ENCODE data around the gene SDK1.
"Not testable (repeated sequence)": the region's sequence is repeated elsewhere in the genome, so short reads cannot be mapped to it uniquely, and the experiment has no call there.

SDK1 gene

GRCh38 chr7:4200546-4201094 is 899.6 kb downstream of the SDK1 start:
- DNase-seq = no peak

DNA sequence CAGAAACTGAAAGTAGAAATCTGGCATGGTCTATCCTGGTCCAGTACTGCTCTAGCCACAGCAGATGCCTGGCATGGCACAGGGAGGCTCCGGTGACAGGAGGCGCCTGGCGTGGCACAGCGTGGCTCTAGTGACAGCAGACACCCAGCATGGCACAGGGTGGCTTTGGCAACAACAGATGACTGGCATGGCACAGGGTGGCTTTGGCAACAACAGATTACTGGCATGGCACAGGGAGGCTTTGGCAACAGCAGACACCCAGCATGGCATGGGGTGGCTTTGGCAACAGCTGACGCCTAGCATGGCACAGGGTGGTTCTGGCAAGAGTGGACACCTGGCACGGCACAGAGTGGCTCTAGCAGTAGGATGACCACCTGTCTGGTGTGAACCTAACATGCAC is 900.5 kb downstream of the SDK1 start:
- DNase-seq = no peak

DNA sequence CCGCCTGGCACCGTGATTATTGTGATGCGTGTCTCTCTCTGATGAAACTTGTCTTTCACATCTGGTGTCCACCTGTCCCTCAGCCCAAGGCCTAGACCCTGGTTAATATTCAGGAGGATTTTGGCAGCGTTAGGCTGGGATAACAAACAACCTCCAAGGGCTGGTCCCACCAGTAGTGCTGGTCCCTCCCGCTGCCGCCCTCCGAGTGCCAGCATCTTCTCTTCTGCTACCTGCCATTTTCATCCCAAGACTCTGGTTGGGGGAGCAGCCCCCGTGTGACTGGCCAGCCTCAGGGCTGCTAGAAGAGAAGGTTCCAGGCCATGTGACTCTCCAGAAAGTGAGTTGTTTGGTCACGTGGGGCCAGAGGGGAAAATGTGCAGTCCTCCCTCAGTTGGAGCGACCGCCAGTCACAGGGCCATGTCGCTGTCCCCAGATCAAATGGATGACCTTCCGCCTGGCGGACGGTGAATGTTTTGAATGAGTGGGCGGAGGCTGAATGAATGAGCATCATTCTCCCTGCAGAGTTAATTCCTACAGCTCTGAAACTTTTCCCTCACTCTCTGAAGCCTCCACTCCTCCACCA is 901.2 kb downstream of the SDK1 start:
- DNase-seq = no peak

GRCh38 chr7:4202954-4203353 is 901.9 kb downstream of the SDK1 start:
- no peak for DNase-seq

DNA sequence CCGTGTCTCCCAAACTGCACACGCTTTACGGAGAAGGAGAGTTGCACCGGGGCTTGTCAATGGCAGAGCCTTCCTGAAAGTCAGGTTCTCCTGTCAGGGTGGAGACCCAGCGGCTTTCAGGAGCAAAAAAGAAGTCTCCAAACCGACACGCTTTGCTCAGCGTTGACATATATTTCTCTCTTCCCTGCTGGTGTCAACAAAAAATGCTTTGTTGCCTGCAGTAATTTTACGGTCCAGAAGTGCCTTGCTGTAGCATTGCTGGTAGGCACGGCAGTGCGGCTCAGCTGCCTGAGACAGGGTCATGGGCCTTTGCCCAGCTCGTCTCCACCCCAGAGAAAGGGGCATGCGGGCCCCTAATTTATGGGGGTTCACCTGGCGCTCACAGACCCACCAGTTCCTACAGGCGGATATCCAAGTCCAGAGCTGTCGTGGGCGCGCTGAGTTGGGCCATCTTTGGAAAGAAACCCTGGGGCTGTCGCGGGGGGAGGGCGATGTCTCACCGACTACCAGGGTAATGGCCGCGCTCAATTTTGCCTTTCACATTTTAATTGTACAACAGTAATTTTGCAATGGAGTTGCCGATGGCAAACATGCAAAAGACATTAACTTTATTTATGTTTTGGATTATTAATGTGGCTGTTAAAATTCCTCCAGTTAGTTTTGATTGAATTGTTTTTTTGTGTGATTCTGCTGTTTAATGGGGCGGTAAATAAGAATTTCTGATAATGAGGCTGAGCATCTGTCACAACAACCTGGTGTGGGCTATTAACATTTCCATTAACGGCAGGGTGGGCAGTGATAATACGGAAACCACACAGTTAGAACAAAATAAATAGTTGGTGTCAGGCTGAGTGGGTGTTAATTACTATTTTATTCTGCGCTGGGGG is 902.8 kb downstream of the SDK1 start:
- no peak for DNase-seq

- no peak for DNase-seq
Observed at GRCh38 chr7:4204513-4205165, 903.6 kb downstream of the SDK1 start.

GRCh38 chr7:4205828-4206227 is 904.8 kb downstream of the SDK1 start:
- DNase-seq = no peak

DNA sequence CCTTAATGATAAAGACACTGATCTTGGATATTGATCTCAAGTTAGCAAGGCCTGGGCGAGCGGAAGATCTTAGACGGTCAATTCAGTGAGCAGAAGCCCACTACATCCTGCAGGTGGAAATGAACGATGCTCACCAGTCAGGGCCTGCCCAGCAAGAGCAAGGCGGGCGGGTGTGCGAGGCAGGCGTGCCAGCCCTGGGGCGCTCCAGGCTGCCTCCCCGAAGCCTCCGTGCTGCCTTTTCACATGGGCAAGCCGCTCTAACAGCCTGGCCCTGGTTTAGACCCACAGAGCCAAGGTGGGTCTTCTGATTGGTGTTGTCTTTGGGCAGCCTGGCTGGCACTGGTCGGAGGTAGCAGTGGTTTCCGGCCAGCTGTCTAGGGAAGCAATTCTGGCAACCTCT is 906.0 kb downstream of the SDK1 start:
- DNase-seq = no peak

- DNase-seq = no peak
Observed at GRCh38 chr7:4208086-4208485, 907.0 kb downstream of the SDK1 start.

DNA sequence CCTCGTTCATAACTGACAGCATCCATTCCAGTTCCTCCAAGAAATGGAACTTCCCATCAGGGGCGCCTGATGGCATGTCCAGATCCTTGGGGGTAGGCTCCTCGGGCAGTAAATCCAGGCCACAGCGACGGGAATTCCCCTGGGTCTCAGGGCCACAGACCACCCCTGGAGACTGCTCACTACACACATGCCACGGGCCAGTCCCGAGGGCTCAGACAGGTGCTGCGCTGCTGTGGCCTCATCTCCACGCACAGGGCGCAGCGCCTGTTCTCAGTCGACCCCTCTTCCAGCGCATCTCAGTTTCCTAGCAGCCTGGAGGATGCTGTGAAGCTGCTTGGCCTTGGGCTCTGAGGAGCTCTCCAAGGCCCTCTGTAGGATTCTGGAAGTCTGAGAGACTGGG is 907.5 kb downstream of the SDK1 start:
- DNase-seq = no peak

DNA sequence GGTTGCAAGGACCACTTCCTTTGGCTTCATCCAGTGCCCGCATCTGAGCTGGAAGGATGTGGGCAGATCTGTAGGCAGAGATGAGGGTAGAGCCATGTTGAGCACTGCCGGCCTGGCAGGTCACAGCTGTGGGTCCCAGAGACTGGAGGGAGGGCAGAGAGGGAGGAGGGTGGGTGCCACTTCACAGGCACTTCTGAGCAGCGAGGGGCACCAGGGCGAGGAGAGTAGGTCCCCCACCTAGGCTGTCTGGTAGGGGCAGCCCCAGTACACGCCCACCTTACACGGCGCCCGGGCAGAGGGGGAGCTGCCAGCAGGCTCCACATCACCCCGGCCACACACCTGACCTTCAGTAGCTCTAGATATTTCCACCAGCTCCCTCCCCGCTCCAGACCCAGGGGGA is 908.1 kb downstream of the SDK1 start:
- no peak for DNase-seq

GRCh38 chr7:4209966-4210365 is 908.9 kb downstream of the SDK1 start:
- DNase-seq = no peak

GRCh38 chr7:4210821-4211220 is 909.8 kb downstream of the SDK1 start:
- DNase-seq = no peak

GRCh38 chr7:4211261-4211660 is 910.2 kb downstream of the SDK1 start:
- DNase-seq = no peak

GRCh38 chr7:4212376-4212775 is 911.3 kb downstream of the SDK1 start:
- no peak for DNase-seq

DNA sequence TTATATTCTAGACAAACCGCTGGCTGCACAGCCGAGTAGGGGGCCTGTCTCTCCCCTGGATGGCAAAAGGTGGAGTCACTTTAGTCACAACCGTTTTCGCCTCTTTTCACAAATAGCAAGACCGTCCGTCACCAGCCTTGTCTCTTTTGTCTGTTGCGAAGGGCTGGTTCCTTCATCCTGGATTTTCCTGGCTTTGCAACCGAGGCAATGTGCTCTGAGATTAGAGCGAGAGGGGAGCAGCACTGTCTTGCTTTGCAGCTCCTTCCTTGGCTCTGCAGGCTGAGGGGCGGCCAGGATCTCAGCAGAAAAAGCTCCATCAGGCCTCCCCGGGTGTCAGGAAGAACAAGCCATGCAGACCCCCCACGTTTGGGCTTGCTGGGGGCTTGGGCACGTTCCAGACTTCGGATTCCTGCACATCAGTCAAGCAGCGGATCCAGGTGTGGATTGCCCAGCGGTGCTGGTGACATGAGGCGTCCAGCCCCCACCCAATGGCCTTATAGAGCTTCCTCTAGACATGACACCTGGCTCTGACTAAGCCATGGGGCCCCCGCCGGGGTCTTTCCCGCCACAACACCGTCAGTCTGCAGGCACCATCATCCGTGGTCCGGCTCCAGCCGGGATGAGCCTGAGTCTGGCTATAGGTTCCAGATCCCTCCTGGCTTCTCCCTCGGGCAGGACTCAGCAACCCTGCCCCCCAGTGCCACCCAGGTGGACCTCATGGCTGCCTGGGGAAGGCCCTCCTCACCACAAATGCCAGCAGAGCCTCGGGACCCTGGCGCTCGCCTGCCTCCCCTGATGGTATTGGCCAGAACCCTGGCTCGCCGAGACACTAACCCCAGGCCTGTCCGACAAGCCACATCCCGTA is 913.5 kb downstream of the SDK1 start:
- no peak for DNase-seq

GRCh38 chr7:4215176-4215720 is 914.2 kb downstream of the SDK1 start:
- no peak for DNase-seq

- no peak for DNase-seq
Observed at GRCh38 chr7:4216016-4216415, 915.0 kb downstream of the SDK1 start.

- not testable (repeated sequence) for DNase-seq
Observed at GRCh38 chr7:4217126-4217660, 916.1 kb downstream of the SDK1 start.

DNA sequence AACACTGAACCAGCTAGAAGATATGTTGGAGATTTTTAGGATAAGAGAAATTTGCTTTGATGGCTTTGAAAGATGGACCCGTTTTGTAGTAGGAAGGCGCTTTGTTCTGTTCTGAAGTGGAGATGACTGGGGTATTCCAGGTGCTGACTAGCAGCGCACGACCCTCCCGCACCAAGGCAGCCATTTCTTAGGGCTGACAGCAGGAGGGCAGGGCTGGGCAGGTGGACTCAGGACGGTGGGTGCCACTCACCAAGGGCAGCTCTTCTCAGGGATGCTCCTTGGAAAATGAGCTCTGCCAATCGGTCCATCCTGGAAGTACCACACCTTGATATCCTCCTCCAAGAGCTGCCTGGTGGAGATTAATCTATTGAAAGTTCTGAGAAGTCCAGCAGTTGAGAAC is 917.4 kb downstream of the SDK1 start:
- no peak for DNase-seq

- DNase-seq = no peak
Observed at GRCh38 chr7:4220011-4220410, 919.0 kb downstream of the SDK1 start.

DNA sequence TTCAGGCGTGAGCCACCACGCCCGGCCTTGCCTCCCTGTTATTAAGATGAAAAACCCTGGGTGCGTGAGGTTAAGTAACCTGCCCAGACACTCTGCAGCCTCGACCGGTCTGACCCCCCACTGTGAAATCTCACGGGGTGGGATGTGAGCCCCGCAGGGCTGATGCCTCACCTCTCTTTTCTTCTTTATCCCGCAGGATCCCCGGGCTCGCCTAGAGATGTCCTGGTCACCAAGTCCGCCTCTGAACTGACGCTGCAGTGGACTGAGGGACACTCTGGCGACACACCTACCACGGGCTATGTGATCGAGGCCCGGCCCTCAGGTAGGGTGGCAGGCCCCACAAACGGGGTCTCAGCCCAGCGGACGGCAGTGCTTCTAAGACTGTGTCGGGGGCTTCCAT is 920.0 kb downstream of the SDK1 start:
- DNase-seq = no peak
